HG02642 (cell line): ENCODE measurements around the gene ENKUR.

Source experiments
- ATAC-seq: cut with Tn5 transposase; IDR thresholded peaks from one replicate; pipeline ENCODE4 v1.9.1; 2021; ENCODE audit warnings: mild to moderate bottlenecking; ENCODE audit not compliant: unreplicated experiment, poor library complexity

ENKUR gene

GRCh38 chr10:25015828-25016375, at the start of gene ENKUR:
Gene ENKUR (minus strand): TSS chr10:25016158. CDS start chr10:25015936, 222 bp downstream.
- ATAC-seq = peak; percentile 71

- no peak for ATAC-seq
Measured at GRCh38 chr10:25064401-25064800, 48.4 kb upstream of the ENKUR start.

- no peak for ATAC-seq
Measured at GRCh38 chr10:25063644-25064043, 47.7 kb upstream of the ENKUR start.

- no peak for ATAC-seq
Measured at GRCh38 chr10:25063157-25063556, 47.2 kb upstream of the ENKUR start.

GRCh38 chr10:25061711-25062449, 45.9 kb upstream of the ENKUR start:
- no peak for ATAC-seq

- ATAC-seq = no peak
Measured at GRCh38 chr10:25061125-25061524, 45.2 kb upstream of the ENKUR start.

GRCh38 chr10:25059990-25060389, 44.0 kb upstream of the ENKUR start:
- ATAC-seq = no peak

GRCh38 chr10:25057886-25058285, 41.9 kb upstream of the ENKUR start:
- no peak for ATAC-seq

- no peak for ATAC-seq
Measured at GRCh38 chr10:25056726-25057125, 40.8 kb upstream of the ENKUR start.

- no peak for ATAC-seq
Measured at GRCh38 chr10:25052012-25052411, 36.1 kb upstream of the ENKUR start.

- no peak for ATAC-seq
Measured at GRCh38 chr10:25050402-25050801, 34.4 kb upstream of the ENKUR start.

- ATAC-seq = no peak
Measured at GRCh38 chr10:25049966-25050365, 34.0 kb upstream of the ENKUR start.

- no peak for ATAC-seq
Measured at GRCh38 chr10:25048450-25048849, 32.5 kb upstream of the ENKUR start.

- no peak for ATAC-seq
Measured at GRCh38 chr10:25047591-25048301, 31.8 kb upstream of the ENKUR start.

GRCh38 chr10:25047088-25047487, 31.1 kb upstream of the ENKUR start:
- ATAC-seq = no peak

- ATAC-seq = no peak
Measured at GRCh38 chr10:25046641-25047040, 30.7 kb upstream of the ENKUR start.

- no peak for ATAC-seq
Measured at GRCh38 chr10:25039531-25039930, 23.6 kb upstream of the ENKUR start.

GRCh38 chr10:25038325-25038724, 22.4 kb upstream of the ENKUR start:
- ATAC-seq = no peak

GRCh38 chr10:25036381-25036780, 20.4 kb upstream of the ENKUR start:
- ATAC-seq = no peak

GRCh38 chr10:25029519-25029918, 13.6 kb upstream of the ENKUR start:
- no peak for ATAC-seq

- no peak for ATAC-seq
Measured at GRCh38 chr10:25028711-25029110, 12.8 kb upstream of the ENKUR start.

- ATAC-seq = no peak
Measured at GRCh38 chr10:25026463-25026862, 10.5 kb upstream of the ENKUR start.
